ENCODE data around the gene VEGFC. TPM values are rescaled to one million over a fixed set of nuclear protein-coding genes. Genes with fewer than 3 reads are reported as not detected.

Gene VEGFC
- total RNA-seq, 1 donor from 2014 or later = 11.1 TPM

GRCh38 chr4:176690716-176691115 is 102.0 kb downstream of the VEGFC start:
- H3K4me3 Mint-ChIP-seq (ENCODE audit: unreplicated experiment) = no peak overlapping the region
- peaks cover 10% of the 10 kb centered on the region for H3K36me3 Mint-ChIP-seq (ENCODE audit: low read depth)
- H3K27me3 Mint-ChIP-seq (ENCODE audit: low read depth) = no peaks in the 10 kb centered on the region
- no peaks in the 10 kb centered on the region for H3K4me1 Mint-ChIP-seq (ENCODE audit: low read depth)
- DNase-seq (ENCODE audit: low spot score) = no peak
- no peak overlapping the region for H3K27ac Mint-ChIP-seq (ENCODE audit: unreplicated experiment)
- no peak for TF ChIP-seq CTCF (IDR thresholded peaks at IDR 0.05)
- peaks cover 4% of the 10 kb centered on the region for H3K9me3 Mint-ChIP-seq (ENCODE audit: low read depth)

- no peaks in the 10 kb centered on the region for H3K9me3 Mint-ChIP-seq (ENCODE audit: low read depth)
- peaks cover 34% of the 10 kb centered on the region for H3K4me1 Mint-ChIP-seq (ENCODE audit: low read depth)
- DNase-seq (ENCODE audit: low spot score) = no peak
- peaks cover 11% of the 10 kb centered on the region for H3K36me3 Mint-ChIP-seq (ENCODE audit: low read depth)
- H3K4me3 Mint-ChIP-seq (ENCODE audit: unreplicated experiment) = no peak overlapping the region
- TF ChIP-seq CTCF (IDR thresholded peaks at IDR 0.05) = no peak
- H3K27ac Mint-ChIP-seq (ENCODE audit: unreplicated experiment) = no peak overlapping the region
- no peaks in the 10 kb centered on the region for H3K27me3 Mint-ChIP-seq (ENCODE audit: low read depth)
Observed at GRCh38 chr4:176680668-176681180, 112.0 kb downstream of the VEGFC start.

- no peak overlapping the region for H3K27ac Mint-ChIP-seq (ENCODE audit: unreplicated experiment)
Observed at GRCh38 chr4:176676901-176677300, 115.8 kb downstream of the VEGFC start.

GRCh38 chr4:176675810-176676209 is 116.9 kb downstream of the VEGFC start:
- peaks cover 5% of the 10 kb centered on the region for H3K36me3 Mint-ChIP-seq (ENCODE audit: low read depth)
- no peaks in the 10 kb centered on the region for H3K9me3 Mint-ChIP-seq (ENCODE audit: low read depth)
- no peak overlapping the region for H3K27ac Mint-ChIP-seq (ENCODE audit: unreplicated experiment)
- H3K4me1 Mint-ChIP-seq (ENCODE audit: low read depth) = peaks cover 42% of the 10 kb centered on the region
- no peak for TF ChIP-seq CTCF (IDR thresholded peaks at IDR 0.05)
- no peak overlapping the region for H3K4me3 Mint-ChIP-seq (ENCODE audit: unreplicated experiment)
- DNase-seq (ENCODE audit: low spot score) = no peak
- no peaks in the 10 kb centered on the region for H3K27me3 Mint-ChIP-seq (ENCODE audit: low read depth)

More at GRCh38 chr4:176676901-176677300, 115.8 kb downstream of the VEGFC start:
- H3K4me3 Mint-ChIP-seq (ENCODE audit: unreplicated experiment) = no peak overlapping the region
- H3K4me1 Mint-ChIP-seq (ENCODE audit: low read depth) = peaks cover 46% of the 10 kb centered on the region
- DNase-seq (ENCODE audit: low spot score) = no peak
- peaks cover 5% of the 10 kb centered on the region for H3K36me3 Mint-ChIP-seq (ENCODE audit: low read depth)
- H3K9me3 Mint-ChIP-seq (ENCODE audit: low read depth) = no peaks in the 10 kb centered on the region
- no peak for TF ChIP-seq CTCF (IDR thresholded peaks at IDR 0.05)
- H3K27me3 Mint-ChIP-seq (ENCODE audit: low read depth) = no peaks in the 10 kb centered on the region

GRCh38 chr4:176671532-176671931 is 121.2 kb downstream of the VEGFC start:
- Mint-ChIP-seq H3K4me3 (ENCODE audit: unreplicated experiment) (no peak overlapping the region), H3K4me1 (ENCODE audit: low read depth) (peaks cover 24% of the 10 kb centered on the region), H3K27me3 (ENCODE audit: low read depth) (no peaks in the 10 kb centered on the region), H3K27ac (ENCODE audit: unreplicated experiment) (no peak overlapping the region), H3K9me3 (ENCODE audit: low read depth) (no peaks in the 10 kb centered on the region), H3K36me3 (ENCODE audit: low read depth) (no peaks in the 10 kb centered on the region)
- no peak for TF ChIP-seq CTCF (IDR thresholded peaks at IDR 0.05)
- DNase-seq (ENCODE audit: low spot score) = no peak

Data from chondrocyte (in vitro differentiated cells).